ENCODE measurements around the gene DUSP19. TPM values are rescaled to one million over a fixed set of nuclear protein-coding genes. Genes with fewer than 3 reads are reported as not detected.

Gene DUSP19
- total and polyA plus RNA-seq, 2 of the 13 experiments (the other 11 are each of a cell fraction or from before 2014, with no cell fraction given) = 1.3 to 1.9 TPM

DNA sequence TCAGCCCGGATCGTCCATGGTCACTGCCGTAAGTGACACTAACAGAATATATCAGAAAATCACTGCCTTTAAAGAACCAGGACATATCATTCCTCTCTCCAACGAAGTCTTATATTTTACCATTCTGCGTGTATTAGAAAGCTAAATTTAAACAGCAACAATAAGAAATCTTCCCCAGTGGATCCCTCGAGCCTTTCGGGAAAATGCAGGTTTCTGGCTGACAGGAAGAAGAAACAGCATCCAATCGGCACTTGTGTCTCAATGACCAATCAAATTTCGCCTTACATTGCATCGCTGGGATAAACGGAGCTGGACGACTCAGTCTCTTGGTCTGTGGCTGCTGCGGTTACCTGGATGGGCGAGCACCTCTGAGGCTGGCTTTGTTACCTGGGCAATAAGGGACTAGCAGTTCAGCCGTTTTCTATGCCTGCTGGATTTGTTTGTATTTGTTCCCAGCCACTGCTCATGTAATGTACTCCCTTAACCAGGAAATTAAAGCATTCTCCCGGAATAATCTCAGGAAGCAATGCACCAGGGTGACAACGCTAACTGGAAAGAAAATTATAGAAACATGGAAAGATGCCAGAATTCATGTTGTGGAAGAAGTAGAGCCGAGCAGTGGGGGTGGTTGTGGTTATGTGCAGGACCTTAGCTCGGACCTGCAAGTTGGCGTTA lies at the start of gene DUSP19 (continued):
- no peak for TF ChIP-seq ZBTB3 (CRISPR knock-in tag; IDR thresholded peaks at IDR 0.05; ENCODE audit: borderline replicate concordance, low read depth)
- no peak for TF ChIP-seq MXI1 (IDR thresholded peaks at IDR 0.05; ENCODE audit: borderline replicate concordance, low read depth, low read length)
- no peak for TF ChIP-seq MLLT10 (CRISPR knock-in tag; IDR thresholded peaks at IDR 0.05)
- no peak for TF ChIP-seq KLF9 (CRISPR knock-in tag; IDR thresholded peaks at IDR 0.05; ENCODE audit: low read depth)
- TF ChIP-seq KDM3A (CRISPR knock-in tag; IDR thresholded peaks at IDR 0.05; ENCODE audit: low read depth) = 0 out of 2 replicates have a peak, but pooled peaks have one; percentile 14
- TF ChIP-seq ATAD3A (CRISPR knock-in tag; IDR thresholded peaks at IDR 0.05) = no peak
- TF ChIP-seq, protein P1, sequence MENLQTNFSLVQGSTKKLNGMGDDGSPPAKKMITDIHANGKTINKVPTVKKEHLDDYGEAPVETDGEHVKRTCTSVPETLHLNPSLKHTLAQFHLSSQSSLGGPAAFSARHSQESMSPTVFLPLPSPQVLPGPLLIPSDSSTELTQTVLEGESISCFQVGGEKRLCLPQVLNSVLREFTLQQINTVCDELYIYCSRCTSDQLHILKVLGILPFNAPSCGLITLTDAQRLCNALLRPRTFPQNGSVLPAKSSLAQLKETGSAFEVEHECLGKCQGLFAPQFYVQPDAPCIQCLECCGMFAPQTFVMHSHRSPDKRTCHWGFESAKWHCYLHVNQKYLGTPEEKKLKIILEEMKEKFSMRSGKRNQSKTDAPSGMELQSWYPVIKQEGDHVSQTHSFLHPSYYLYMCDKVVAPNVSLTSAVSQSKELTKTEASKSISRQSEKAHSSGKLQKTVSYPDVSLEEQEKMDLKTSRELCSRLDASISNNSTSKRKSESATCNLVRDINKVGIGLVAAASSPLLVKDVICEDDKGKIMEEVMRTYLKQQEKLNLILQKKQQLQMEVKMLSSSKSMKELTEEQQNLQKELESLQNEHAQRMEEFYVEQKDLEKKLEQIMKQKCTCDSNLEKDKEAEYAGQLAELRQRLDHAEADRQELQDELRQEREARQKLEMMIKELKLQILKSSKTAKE (CRISPR knock-in tag; IDR thresholded peaks at IDR 0.05; ENCODE audit: borderline replicate concordance) = no peak
- TF ChIP-seq PHB2 (IDR thresholded peaks at IDR 0.05; ENCODE audit: partially characterized antibody) = no peak
- TF ChIP-seq ZSCAN31 (CRISPR knock-in tag; IDR thresholded peaks at IDR 0.05; ENCODE audit: low read depth) = peak; percentile 73; the same call in 1 of the 2 replicates
- peak; percentile 91 for TF ChIP-seq TARDBP (CRISPR knock-in tag; IDR thresholded peaks at IDR 0.05)
- TF ChIP-seq, protein P2, sequence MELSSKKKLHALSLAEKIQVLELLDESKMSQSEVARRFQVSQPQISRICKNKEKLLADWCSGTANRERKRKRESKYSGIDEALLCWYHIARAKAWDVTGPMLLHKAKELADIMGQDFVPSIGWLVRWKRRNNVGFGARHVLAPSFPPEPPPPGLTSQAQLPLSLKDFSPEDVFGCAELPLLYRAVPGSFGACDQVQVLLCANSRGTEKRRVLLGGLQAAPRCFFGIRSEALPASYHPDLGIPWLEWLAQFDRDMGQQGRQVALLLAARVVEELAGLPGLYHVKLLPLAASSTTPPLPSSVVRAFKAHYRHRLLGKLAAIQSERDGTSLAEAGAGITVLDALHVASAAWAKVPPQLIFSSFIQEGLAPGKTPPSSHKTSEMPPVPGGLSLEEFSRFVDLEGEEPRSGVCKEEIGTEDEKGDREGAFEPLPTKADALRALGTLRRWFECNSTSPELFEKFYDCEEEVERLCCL (CRISPR knock-in tag; IDR thresholded peaks at IDR 0.05; ENCODE audit: borderline replicate concordance) = no peak
- TF ChIP-seq, protein P3, sequence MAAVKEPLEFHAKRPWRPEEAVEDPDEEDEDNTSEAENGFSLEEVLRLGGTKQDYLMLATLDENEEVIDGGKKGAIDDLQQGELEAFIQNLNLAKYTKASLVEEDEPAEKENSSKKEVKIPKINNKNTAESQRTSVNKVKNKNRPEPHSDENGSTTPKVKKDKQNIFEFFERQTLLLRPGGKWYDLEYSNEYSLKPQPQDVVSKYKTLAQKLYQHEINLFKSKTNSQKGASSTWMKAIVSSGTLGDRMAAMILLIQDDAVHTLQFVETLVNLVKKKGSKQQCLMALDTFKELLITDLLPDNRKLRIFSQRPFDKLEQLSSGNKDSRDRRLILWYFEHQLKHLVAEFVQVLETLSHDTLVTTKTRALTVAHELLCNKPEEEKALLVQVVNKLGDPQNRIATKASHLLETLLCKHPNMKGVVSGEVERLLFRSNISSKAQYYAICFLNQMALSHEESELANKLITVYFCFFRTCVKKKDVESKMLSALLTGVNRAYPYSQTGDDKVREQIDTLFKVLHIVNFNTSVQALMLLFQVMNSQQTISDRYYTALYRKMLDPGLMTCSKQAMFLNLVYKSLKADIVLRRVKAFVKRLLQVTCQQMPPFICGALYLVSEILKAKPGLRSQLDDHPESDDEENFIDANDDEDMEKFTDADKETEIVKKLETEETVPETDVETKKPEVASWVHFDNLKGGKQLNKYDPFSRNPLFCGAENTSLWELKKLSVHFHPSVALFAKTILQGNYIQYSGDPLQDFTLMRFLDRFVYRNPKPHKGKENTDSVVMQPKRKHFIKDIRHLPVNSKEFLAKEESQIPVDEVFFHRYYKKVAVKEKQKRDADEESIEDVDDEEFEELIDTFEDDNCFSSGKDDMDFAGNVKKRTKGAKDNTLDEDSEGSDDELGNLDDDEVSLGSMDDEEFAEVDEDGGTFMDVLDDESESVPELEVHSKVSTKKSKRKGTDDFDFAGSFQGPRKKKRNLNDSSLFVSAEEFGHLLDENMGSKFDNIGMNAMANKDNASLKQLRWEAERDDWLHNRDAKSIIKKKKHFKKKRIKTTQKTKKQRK (IDR thresholded peaks at IDR 0.05; ENCODE audit: low read length) = no peak
- TF ChIP-seq CHCHD3 (CRISPR knock-in tag; IDR thresholded peaks at IDR 0.05) = no peak
- TF ChIP-seq MBD4 (IDR thresholded peaks at IDR 0.05; ENCODE audit: borderline replicate concordance, low read length) = peak; percentile 91; the same call in 1 of the 2 replicates
- TF ChIP-seq, protein P4, sequence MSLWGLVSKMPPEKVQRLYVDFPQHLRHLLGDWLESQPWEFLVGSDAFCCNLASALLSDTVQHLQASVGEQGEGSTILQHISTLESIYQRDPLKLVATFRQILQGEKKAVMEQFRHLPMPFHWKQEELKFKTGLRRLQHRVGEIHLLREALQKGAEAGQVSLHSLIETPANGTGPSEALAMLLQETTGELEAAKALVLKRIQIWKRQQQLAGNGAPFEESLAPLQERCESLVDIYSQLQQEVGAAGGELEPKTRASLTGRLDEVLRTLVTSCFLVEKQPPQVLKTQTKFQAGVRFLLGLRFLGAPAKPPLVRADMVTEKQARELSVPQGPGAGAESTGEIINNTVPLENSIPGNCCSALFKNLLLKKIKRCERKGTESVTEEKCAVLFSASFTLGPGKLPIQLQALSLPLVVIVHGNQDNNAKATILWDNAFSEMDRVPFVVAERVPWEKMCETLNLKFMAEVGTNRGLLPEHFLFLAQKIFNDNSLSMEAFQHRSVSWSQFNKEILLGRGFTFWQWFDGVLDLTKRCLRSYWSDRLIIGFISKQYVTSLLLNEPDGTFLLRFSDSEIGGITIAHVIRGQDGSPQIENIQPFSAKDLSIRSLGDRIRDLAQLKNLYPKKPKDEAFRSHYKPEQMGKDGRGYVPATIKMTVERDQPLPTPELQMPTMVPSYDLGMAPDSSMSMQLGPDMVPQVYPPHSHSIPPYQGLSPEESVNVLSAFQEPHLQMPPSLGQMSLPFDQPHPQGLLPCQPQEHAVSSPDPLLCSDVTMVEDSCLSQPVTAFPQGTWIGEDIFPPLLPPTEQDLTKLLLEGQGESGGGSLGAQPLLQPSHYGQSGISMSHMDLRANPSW (CRISPR knock-in tag; IDR thresholded peaks at IDR 0.05; ENCODE audit: borderline replicate concordance) = no peak
- TF ChIP-seq ADNP (CRISPR knock-in tag; IDR thresholded peaks at IDR 0.05) = no peak
- no peak for TF ChIP-seq CHD2 (IDR thresholded peaks at IDR 0.05; ENCODE audit: low read depth, low read length)
- 0 out of 2 replicates have a peak, but pooled peaks have one; percentile 14 for TF ChIP-seq ZNF138 (CRISPR knock-in tag; IDR thresholded peaks at IDR 0.05; ENCODE audit: low read depth)
- TF ChIP-seq, protein P5, sequence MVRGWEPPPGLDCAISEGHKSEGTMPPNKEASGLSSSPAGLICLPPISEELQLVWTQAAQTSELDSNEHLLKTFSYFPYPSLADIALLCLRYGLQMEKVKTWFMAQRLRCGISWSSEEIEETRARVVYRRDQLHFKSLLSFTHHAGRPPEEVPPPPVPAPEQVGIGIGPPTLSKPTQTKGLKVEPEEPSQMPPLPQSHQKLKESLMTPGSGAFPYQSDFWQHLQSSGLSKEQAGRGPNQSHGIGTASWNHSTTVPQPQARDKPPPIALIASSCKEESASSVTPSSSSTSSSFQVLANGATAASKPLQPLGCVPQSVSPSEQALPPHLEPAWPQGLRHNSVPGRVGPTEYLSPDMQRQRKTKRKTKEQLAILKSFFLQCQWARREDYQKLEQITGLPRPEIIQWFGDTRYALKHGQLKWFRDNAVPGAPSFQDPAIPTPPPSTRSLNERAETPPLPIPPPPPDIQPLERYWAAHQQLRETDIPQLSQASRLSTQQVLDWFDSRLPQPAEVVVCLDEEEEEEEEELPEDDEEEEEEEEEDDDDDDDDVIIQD (CRISPR knock-in tag; IDR thresholded peaks at IDR 0.05; ENCODE audit: low read depth) = peak; percentile 42; the same call in 1 of the 2 replicates
